Caco-2 (cell line): ENCODE results near the gene LRP6. TPM values are rescaled to one million over a fixed set of nuclear protein-coding genes. Genes with fewer than 3 reads are reported as not detected.
"Not testable (repeated sequence)": the region's sequence is repeated elsewhere in the genome, so short reads cannot be mapped to it uniquely, and the experiment has no call there.

Experiments
- BruUV-seq: library from RNA; stranded (reverse); fragments of 400-500 nt; replicated peaks from 2 replicates; lab custom pipeline; 2021; lab: Mats Ljungman, UMichigan
- CTCF ChIA-PET: fragments of 300-600 bp; sonication (Branson Sonifier 250); formaldehyde crosslinking; loops from one replicate; lab custom pipeline; 2022; ENCODE audit warnings: antibody characterized with exemption; lab: Charles Lee
- POLR2A ChIA-PET: fragments of 300-600 bp; sonication (Branson Sonifier 250); formaldehyde crosslinking; loops from one replicate; lab custom pipeline; 2022; ENCODE audit warnings: antibody characterized with exemption; lab: Charles Lee
- DNase-seq, 2 experiments: peaks; one replicate each; pipeline versions ENCODE4 v3.0.0 to v3.0.0-alpha.2; 2020 to 2022
- H3K27me3 ChIP-seq: replicated peaks from 2 replicates; pipeline ENCODE4 v1.6.0; 2011; ENCODE audit warnings: low read length; ENCODE audit not compliant: control insufficient read depth, insufficient read depth
- H3K36me3 ChIP-seq: 2 replicates; pipeline ENCODE4 v1.5.1; 2011; ENCODE audit warnings: low read length; ENCODE audit not compliant: control insufficient read depth, insufficient read depth
- H3K4me1 ChIP-seq: fragments of 250-450 bp; sonication (Bioruptor Pico); 2 replicates; pipeline ENCODE4 v1.5.1; 2020; ENCODE audit warnings: mild to moderate bottlenecking
- H3K4me3 ChIP-seq: 2 replicates; pipeline ENCODE4 v1.5.1; 2011; ENCODE audit warnings: low read depth, mild to moderate bottlenecking, control low read depth, low read length
- H3K9me3 ChIP-seq: fragments of 250-450 bp; sonication (Bioruptor Pico); 2 replicates; pipeline ENCODE4 v1.5.1; 2020; ENCODE audit warnings: mild to moderate bottlenecking, moderate library complexity
- H3K27ac Mint-ChIP-seq: one replicate; pipeline ENCODE4 v1.8.0; 2022; ENCODE audit warnings: mixed read lengths; ENCODE audit not compliant: unreplicated experiment
- H3K27me3 Mint-ChIP-seq: one replicate; pipeline ENCODE4 v1.8.0; 2022; ENCODE audit warnings: mixed read lengths; ENCODE audit not compliant: insufficient read depth, unreplicated experiment
- H3K36me3 Mint-ChIP-seq: one replicate; pipeline ENCODE4 v1.8.0; 2022; ENCODE audit warnings: mild to moderate bottlenecking, mixed read lengths; ENCODE audit not compliant: insufficient read depth, unreplicated experiment
- H3K4me1 Mint-ChIP-seq: one replicate; pipeline ENCODE4 v1.8.0; 2022; ENCODE audit warnings: low read depth, mixed read lengths; ENCODE audit not compliant: unreplicated experiment
- H3K4me3 Mint-ChIP-seq: one replicate; pipeline ENCODE4 v1.8.0; 2022; ENCODE audit warnings: mild to moderate bottlenecking, moderate library complexity, mixed read lengths; ENCODE audit not compliant: unreplicated experiment
- H3K9me3 Mint-ChIP-seq: one replicate; pipeline ENCODE4 v1.8.0; 2022; ENCODE audit warnings: mixed read lengths; ENCODE audit not compliant: unreplicated experiment
- CTCF ChIP-seq, 2 experiments: fragments of 200-600 bp in 1 of 2; IDR thresholded peaks; 1 replicate in 1 of 2; 2 replicates in 1 of 2; pipeline versions ENCODE4 v1.5.1 to v1.8.0; 2011 to 2022; ENCODE audit warnings: antibody characterized with exemption in 1 of 2, control low read depth in 1 of 2, inconsistent platforms in 1 of 2, low read depth in 1 of 2, low read length in 1 of 2, mild to moderate bottlenecking in 1 of 2, moderate library complexity in 1 of 2; ENCODE audit not compliant: insufficient read depth in 1 of 2, severe bottlenecking in 1 of 2, unreplicated experiment in 1 of 2
- intact Hi-C: fragments of 100-400 bp; cut with micrococcal nuclease; formaldehyde crosslinking; loops from one replicate; pipeline ENCODE4 v1.10.0; 2022; ENCODE audit not compliant: unreplicated experiment
- total RNA-seq: library from RNA; stranded (reverse); gene quantifications from 2 replicates; pipeline ENCODE4 v1.2.3, GENCODE V29; 2022

Gene LRP6
- total RNA-seq, 1 experiment from 2014 or later = 72.7 TPM

GRCh38 chr12:12265035-12265434 is 1.8 kb downstream of the LRP6 start:
- Mint-ChIP-seq H3K27me3 (no peaks in the 10 kb centered on the region), H3K36me3 (peaks cover 30% of the 10 kb centered on the region), H3K9me3 (no peaks in the 10 kb centered on the region), H3K4me1 (peaks cover 24% of the 10 kb centered on the region), H3K4me3 (peak overlapping the region; percentile 91), H3K27ac (peak overlapping the region; percentile 99)
- no peak for TF ChIP-seq CTCF (IDR thresholded peaks at IDR 0.05; ENCODE audit: insufficient read depth in 1 of 2, low read depth in 1 of 2, low read length in 1 of 2, severe bottlenecking in 1 of 2, unreplicated experiment in 1 of 2)
- Histone ChIP-seq H3K4me1 (peaks cover 12% of the 10 kb centered on the region; the same call in 1 of the 2 replicates), H3K27me3 (no peaks in the 10 kb centered on the region), H3K36me3 (no peaks in the 10 kb centered on the region), H3K9me3 (no peaks in the 10 kb centered on the region), H3K4me3 (peak overlapping the region; percentile 100)
- no TSS peak for BruUV-seq
- ChIA-PET POLR2A (no interaction called here), CTCF (interaction anchor here (0.8 to 1.0 kb wide), 2 partner anchors 51 to 85 kb away, joined by 3 to 5 read pairs; partner anchors contain the start of gene MANSC1)
- intact Hi-C loops = loop anchor here (5.0 to 10.0 kb wide), 2 partner anchors 93 to 450 kb away; partner anchors contain the start of gene CDKN1B
- DNase-seq = no peak

DNA sequence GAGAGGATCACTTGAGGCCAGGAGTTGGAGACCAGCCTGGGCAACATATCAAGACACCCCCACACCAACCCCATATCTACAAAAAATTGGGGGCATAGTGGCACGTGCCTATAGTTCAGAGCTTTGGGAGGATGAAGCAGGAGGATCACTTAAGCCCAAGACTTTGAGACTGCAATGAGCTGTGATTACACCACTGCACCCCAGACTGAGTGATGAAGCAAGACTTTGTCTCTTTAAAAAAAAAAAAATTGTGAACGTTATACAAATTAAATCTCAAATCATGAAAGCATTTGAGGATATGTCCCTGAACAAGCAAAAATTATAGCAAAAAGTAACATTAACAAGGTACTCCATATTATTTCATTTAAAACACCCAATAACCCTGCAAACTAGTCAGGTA is 2.9 kb downstream of the LRP6 start:
- peaks cover 12% of the 10 kb centered on the region; the same call in 1 of the 2 replicates for H3K4me1 ChIP-seq
- no peak overlapping the region for H3K4me3 ChIP-seq
- peaks cover 30% of the 10 kb centered on the region for H3K36me3 Mint-ChIP-seq
- ChIA-PET POLR2A (no interaction called here), CTCF (no interaction called here)
- no TSS peak for BruUV-seq
- intact Hi-C loops = loop anchor here (10.0 kb wide), 1 partner anchor 451 kb away; the partner anchor contains the start of gene CDKN1B
- H3K36me3 ChIP-seq = no peaks in the 10 kb centered on the region
- H3K27me3 ChIP-seq = no peaks in the 10 kb centered on the region
- DNase-seq = no peak
- H3K27ac Mint-ChIP-seq = no peak overlapping the region
- H3K9me3 Mint-ChIP-seq = no peaks in the 10 kb centered on the region
- peaks cover 24% of the 10 kb centered on the region for H3K4me1 Mint-ChIP-seq
- H3K9me3 ChIP-seq = no peaks in the 10 kb centered on the region
- H3K4me3 Mint-ChIP-seq = peak overlapping the region; percentile 13
- no peaks in the 10 kb centered on the region for H3K27me3 Mint-ChIP-seq
- TF ChIP-seq CTCF (IDR thresholded peaks at IDR 0.05; ENCODE audit: insufficient read depth in 1 of 2, low read depth in 1 of 2, low read length in 1 of 2, severe bottlenecking in 1 of 2, unreplicated experiment in 1 of 2) = no peak

DNA sequence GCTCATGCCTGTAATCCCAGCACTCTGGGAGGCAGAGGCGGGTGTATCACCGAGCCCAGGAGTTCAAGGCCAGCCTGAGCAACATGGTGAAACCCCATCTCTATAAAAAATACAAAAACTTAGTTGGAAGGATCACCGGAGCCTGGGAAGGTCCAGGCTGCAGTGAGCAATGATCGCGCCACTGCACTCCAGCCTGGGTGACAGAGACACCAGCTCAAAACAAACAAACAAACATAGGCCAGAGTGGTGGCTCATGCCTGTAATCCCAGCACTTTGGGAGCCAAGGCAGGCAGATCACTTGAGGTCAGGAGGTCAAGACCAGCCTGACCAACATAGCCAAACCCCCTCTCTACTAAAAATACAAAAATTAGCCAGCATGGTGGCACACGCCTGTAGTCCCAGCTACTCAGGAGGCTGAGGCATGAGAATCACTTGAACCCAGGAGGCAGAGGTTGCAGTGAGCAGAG is 10.5 kb downstream of the LRP6 start:
- BruUV-seq, H3K9me3 ChIP-seq, H3K4me3 Mint-ChIP-seq, H3K4me3 ChIP-seq, H3K27me3 ChIP-seq, H3K27me3 Mint-ChIP-seq, DNase-seq, H3K9me3 Mint-ChIP-seq, H3K36me3 Mint-ChIP-seq, H3K27ac Mint-ChIP-seq, intact Hi-C loops, H3K4me1 ChIP-seq, POLR2A ChIA-PET, H3K36me3 ChIP-seq: not testable (repeated sequence)
- CTCF ChIA-PET = interaction anchor here (0.9 kb wide), 1 partner anchor 223 kb away, joined by 4 read pairs; no protein-coding TSS in a partner anchor
- peaks cover 19% of the 10 kb centered on the region for H3K4me1 Mint-ChIP-seq
